Tibial nerve (tissue), 4 donors: ENCODE measurements around the gene KLHL40.

ENCODE experiments used
- EP300 ChIP-seq, 2 donors: sonication (generic); formaldehyde crosslinking; IDR thresholded peaks; one replicate each; pipeline ENCODE4 v1.6.1; 2017; ENCODE audit warnings: antibody characterized with exemption in 2 of 2, mild to moderate bottlenecking in 1 of 2
- POLR2A ChIP-seq, 2 donors: fragments of 450-650 bp; IDR thresholded peaks; one replicate each; pipeline ENCODE4 v1.6.1; 2017; ENCODE audit warnings: antibody characterized with exemption in 2 of 2, mild to moderate bottlenecking in 2 of 2, moderate library complexity in 2 of 2
- TF ChIP-seq, protein P1 (sequence below), 5 experiments: fragments of 200-600 bp in 3 of 5; fragments of 450-650 bp in 2 of 5; sonication (generic) in 3 of 5; IDR thresholded peaks; one replicate each; pipeline ENCODE4 v1.5.1; 2016 to 2019; ENCODE audit warnings: antibody characterized with exemption in 5 of 5, mild to moderate bottlenecking in 3 of 5, moderate library complexity in 2 of 5

DNA sequence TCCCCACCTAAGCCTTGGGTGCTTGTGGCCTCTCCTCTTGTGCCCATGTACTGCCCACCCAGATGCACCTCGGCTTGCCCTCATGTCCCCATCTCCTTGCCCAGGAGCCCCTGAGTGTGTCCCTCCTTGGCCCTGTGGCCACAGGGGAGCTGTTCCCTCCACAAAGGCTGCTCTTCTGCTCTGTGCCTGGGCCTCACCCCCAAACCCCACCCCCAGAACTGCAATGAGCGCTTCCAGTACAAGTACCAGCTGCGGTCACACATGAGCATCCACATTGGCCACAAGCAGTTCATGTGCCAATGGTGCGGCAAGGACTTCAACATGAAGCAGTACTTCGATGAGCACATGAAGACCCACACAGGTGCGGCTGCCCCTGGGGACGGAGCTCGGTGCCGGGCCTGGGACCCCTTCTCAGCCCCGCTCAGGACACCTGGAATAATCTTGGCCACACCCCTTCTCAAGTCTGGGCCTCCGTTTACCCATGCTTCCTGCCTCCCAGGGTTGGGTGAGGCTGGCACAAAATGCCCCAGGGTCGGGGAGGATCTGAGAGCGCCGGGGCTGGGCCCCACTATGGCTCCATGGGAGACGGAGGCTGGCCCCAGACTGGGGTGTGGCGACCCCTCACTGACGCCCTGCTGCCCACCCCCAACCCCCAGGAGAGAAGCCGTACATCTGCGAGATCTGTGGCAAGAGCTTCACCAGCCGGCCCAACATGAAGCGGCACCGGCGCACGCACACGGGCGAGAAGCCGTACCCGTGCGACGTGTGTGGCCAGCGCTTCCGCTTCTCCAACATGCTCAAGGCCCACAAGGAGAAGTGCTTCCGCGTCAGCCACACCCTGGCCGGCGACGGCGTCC lies 21.5 kb upstream of the KLHL40 start:
- TF ChIP-seq, protein P1, sequence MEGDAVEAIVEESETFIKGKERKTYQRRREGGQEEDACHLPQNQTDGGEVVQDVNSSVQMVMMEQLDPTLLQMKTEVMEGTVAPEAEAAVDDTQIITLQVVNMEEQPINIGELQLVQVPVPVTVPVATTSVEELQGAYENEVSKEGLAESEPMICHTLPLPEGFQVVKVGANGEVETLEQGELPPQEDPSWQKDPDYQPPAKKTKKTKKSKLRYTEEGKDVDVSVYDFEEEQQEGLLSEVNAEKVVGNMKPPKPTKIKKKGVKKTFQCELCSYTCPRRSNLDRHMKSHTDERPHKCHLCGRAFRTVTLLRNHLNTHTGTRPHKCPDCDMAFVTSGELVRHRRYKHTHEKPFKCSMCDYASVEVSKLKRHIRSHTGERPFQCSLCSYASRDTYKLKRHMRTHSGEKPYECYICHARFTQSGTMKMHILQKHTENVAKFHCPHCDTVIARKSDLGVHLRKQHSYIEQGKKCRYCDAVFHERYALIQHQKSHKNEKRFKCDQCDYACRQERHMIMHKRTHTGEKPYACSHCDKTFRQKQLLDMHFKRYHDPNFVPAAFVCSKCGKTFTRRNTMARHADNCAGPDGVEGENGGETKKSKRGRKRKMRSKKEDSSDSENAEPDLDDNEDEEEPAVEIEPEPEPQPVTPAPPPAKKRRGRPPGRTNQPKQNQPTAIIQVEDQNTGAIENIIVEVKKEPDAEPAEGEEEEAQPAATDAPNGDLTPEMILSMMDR (IDR thresholded peaks at IDR 0.05): no peak
- TF ChIP-seq POLR2A (IDR thresholded peaks at IDR 0.05): no peak
- no peak for TF ChIP-seq EP300 (IDR thresholded peaks at IDR 0.05)
